NCI-H446 treated with DMSO at 0.1 percent for 48 hours (cell line): ENCODE measurements around the gene TAS2R13.

Source experiments
- DNase-seq: peaks from one replicate; lab custom pipeline; 2025; lab: John Stamatoyannopoulos, UW

Gene TAS2R13, protein sequence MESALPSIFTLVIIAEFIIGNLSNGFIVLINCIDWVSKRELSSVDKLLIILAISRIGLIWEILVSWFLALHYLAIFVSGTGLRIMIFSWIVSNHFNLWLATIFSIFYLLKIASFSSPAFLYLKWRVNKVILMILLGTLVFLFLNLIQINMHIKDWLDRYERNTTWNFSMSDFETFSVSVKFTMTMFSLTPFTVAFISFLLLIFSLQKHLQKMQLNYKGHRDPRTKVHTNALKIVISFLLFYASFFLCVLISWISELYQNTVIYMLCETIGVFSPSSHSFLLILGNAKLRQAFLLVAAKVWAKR

DNA sequence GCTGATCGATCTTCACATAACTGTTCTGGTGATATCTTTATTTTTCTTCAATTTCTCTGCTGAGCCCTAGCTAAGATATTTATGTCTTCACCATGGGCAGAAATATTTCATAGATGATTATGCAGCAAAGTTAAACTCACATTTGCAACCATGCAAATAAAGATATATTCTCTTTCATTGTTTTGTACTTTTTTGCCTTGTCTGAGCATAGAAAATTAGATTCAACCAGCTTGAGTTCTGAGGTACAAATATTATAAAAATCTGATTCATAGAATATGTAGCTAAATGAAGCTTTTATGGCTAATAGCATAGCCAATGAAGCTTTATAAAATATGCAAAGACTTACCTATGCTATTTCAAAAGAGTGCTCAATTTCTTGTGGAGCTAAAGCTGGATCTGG lies at the start of gene TAS2R13:
TAS2R13 (minus strand) TSS at position 101 of the 400 bp plus-strand sequence. CDS start 264 bp downstream, outside the sequence.
- DNase-seq = no peak

DNA sequence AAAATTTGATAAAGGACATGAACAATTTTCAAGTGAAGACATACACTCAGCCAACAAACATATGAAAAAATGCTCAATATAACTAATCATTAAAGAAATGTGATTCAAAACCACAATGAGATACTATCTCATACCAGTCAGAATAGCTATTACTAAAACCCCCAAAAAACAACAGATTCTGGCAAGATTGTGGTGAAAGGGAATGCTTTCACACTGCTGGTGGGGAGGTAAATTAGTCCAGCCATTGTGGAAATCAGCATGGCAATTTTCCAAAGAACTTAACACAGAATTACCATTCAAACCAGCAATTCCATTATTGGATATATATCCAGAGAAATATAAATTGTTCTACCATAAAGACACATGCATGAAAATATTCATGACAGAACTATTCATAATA lies 48.4 kb upstream of the TAS2R13 start:
- no peak for DNase-seq

DNA sequence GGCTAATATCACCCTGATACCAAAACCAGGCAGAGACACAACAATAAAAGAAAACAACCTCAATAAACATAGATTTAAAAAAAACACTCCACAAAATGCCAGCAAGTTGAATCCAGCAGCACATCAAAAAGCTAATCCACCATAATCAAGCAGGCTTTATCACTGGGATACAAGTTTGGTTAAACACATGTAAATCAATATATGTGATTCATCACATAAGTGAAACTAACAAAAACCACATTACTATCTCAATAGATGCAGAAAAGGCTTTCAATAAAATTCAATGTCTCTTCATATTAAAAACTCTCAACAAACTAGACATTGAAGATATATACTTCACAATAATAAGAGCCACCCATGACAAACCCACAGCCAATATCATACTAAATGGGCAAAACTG lies 46.7 kb upstream of the TAS2R13 start:
- DNase-seq = no peak

DNA sequence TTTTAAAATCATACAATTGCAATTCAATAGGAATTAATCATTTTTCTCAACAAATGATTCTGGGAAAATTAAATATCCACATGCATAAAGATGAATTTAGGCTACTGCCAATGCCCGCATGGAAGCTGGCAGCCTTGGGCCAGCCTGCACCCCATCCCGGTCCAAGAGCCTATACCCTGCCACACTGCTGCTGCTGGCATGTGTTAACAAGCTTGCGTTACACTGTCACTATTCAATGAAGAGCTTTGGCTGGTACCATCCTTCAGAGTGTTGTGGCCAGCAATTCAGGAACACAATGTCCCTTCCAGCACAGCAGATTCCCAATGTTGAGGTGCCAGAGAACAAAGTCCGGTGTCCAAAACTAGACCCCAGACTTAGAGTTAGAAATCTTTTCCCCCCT lies 43.3 kb upstream of the TAS2R13 start:
- no peak for DNase-seq

DNA sequence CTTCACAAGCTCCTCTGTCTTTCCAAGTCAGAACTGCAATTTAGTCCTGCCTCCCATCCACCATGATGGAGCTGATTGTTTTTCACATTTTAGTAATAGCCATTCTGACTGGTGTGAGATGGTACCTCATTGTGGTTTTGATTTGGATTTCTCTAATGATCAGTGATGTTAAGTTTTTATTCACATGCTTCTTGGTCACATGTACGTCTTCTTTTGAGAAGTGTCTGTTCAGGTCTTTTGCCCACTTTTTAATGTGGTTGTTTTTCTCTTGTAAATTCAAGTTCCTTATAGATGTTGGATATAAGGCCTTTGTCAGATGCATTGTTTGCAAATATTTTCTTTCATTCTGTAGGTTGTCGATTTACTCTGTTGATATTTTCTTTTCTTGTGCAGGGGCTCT lies 33.8 kb upstream of the TAS2R13 start:
- no peak for DNase-seq

DNA sequence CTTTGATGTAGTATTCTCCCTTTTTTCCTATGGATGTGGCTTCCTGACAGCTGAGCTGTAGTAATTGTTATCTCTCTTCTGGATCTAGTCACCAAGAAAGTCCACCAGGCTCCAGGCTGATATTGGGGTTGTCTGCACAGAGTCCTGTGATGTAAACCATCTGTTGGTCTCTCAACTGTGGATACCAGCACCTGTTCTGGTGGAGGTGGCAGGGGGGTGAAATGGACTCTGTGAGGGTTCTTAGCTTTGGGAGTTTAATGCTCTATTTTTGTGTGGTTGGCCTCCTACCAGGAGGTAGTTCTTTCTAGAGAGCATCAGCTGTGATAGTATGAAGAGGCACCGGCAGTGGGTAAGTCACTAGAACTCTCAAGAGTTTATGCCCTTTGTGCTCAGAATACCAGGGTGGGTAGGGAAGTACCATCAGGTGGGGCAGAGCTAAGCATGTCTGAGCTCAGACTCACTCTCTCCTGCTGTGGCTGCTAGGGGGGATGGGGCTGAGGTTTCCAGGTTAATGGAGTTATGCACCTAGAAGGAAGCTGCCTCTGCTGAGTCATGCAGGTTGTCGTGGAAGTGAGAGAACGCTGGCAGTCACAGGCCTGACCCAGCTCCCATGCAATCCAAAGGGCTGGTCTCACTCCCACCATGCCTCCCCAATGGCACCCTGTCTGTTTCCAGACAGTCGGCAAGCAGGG lies 32.7 kb upstream of the TAS2R13 start:
- no peak for DNase-seq

DNA sequence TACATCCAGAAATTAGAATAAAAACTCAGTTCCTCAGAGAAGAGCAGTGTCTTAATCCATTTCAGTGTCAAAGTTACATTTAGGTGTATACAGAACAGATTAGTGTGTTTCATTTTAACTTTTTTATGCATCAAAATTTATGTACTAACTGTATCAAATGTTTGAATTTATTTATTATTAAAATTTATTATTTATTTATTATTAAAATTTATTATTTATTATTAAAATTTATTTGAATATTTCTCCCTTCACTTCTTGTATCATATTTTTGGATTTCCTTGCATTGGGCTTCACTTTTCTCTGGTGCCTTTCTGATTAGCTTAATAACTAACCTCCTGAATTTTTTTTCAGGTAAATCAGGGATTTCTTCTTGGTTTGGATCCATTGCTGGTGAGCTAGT lies 32.0 kb upstream of the TAS2R13 start:
- no peak for DNase-seq

DNA sequence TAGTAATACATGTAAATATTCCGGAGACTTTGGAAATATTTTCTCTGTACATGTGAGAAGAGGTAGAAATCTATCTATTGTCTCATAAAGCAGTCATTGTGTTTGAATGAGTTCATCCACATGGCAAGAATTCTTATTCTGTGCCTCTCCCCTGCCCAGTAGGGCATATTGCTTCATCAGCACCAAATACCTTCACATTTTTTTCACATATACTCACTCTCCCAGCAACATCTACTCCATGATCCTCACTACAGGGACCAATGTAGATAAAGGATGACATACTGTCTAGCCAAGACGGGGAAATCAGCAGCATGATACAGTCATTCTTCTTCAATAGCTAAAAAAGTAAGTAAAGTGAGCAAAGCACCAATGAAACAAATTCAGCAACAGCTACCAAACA lies 31.0 kb upstream of the TAS2R13 start:
- no peak for DNase-seq

DNA sequence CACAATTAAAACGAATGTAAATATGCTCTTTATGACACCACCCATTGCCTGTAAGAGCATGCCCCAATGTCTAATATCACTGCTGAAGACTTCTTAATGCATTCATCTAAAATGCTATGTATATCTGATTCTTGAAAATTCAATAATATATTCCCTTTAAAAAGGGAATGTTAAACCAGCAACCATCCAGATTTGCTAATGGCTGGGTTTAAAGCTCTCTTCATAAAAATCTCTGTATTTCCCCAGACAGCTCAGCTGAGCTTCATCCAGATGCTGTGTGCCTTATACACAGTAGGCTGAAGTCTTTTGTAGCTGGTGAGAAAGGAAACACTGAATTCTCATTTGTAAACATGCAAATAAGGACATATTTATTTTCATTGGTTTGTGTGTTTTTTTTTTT lies 29.8 kb upstream of the TAS2R13 start, which contains the start of gene TAS2R14:
TAS2R14 (minus strand) TSS at position 101 of the 400 bp plus-strand sequence; CDS start at position 45, 56 bp downstream.
- DNase-seq = no peak

DNA sequence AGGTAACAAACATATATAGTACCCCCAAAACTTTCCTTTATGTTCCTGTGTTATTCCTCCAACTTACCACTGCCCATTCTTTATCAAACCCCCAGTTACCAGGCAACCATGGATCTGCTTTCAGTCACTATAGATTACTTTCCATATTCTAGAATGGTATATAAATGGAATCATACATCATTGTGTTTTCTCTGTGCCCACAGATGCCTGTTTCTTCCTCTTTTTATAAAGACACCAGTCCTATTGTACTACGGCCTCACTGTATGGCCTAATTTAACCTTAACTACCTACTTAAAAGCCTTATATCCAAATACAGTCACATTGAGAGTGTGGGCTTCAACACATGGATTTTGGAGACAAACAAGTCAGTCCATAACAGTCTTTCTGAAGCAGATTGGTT lies 27.1 kb upstream of the TAS2R13 start:
- no peak for DNase-seq

DNA sequence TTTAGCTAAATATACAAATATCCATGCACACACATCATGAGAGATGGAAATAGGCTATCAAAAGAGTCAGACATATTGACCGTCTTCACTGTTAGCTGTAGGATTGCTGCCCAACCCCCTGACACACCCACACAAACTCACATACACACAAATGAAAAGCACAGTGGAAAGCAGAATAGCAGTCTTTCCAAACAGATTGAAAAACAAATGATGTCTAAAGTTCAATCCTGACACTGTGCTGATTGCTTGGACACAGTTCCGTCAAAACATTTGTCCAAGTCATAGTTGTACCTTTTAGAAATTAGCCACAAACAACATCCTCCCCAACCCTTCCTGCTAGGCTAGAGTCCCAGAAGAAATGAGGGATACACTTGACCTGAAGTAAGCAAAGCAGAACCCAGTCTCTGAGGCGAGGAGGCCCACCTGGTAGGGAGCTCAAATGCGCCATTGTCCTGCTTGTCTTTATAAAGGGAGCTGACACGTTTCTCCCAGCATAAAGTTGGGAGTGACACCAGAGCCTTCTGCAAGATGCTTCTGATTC lies 19.5 kb upstream of the TAS2R13 start, which contains the start of gene PRH2:
PRH2 (plus strand) TSS at position 491 of the 541 bp plus-strand sequence; CDS start at position 529, 38 bp downstream.
- no peak for DNase-seq

DNA sequence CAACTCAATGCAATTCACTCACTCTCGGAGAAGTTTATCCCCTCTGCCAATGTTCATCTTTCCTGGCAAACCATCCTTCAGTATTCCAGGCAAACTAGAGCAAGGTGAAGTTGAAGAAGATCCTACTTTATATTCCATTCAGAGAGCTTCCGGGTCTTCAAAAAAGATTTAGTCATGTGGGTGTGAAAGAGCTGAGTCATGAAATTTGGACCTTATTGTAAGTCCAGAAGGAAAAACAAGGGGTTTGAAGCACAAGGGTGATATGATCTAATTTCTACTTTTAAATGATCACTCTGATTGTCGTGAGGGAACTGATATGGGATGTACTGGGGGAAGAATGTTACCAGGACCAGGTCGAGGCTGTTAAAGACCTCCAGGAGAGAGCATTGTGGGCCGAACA lies 16.9 kb upstream of the TAS2R13 start:
- no peak for DNase-seq

DNA sequence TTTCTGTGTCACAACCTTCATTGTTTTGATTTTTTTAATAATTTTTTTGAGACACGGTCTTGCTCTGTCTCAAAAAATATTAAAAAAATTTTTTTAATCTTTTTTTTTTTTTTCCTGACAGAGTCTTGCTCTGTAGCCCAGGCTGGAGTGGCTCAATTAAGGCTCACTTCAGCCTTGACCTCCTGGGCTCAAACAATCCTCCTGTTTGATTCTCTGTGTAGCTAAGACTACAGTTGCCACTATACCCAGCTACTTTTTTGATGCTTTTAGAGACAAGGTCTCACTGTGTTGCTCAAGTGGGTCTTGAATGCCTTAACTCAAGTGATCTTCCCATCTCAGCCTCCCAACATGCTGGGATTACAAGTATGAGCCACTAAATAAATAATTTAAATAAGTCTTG lies 10.4 kb upstream of the TAS2R13 start:
- DNase-seq = no peak

DNA sequence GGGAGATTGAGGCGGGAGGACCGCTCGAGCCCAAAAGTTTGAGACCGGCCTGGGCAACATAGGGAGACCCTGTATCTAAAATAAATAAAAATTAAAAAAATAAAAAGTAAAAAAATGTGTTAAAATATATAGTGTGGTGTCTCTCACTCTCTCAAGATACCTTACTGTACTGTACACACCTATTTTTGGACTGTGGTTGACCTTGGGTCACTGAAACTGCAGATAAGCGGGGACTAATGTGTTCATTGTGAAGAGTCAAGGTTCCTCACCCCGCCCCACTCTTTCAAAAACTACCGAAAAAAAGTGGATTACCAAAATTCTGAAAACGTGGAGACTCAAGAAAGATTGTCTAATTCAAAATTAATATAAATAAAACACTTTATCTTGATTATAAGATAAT lies 1.0 kb upstream of the TAS2R13 start:
- DNase-seq = no peak

DNA sequence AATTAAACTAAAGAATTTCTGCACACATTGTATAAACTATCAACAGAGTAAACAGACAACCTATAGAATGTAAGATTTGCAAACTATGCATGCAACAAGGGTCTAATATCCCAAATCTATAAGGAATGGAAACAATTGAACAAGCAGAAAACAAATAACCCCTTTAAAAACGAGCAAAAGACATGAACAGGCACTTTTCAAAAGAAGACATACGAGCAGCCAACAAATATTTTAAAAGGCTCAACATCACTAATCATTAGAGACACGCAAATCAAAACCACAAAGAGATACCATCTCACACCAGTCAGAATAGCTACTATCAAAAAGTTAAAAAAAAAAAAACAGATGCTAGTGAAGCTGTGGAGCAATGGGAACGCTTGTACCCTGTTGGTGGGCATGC lies 4.7 kb downstream of the TAS2R13 start:
- DNase-seq = no peak

DNA sequence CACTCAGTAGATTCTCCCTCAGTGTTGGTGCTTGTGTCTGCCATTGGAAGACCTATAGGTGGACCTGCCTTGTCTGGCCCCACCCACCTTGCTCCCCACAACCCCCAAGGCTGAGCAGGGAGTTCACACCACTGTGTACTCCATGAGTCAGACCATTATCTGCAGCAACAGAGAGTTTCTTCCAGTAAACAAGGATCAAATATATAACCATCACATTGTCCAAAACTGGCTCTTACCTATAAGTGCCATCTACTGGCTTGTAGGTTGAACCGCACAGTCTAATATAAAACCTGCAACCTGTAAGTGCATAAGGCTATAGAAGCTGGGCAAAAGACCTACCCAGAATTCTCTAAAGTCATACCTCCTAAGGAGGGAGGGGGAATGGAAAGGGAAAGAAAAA lies 7.9 kb downstream of the TAS2R13 start:
- DNase-seq = no peak

DNA sequence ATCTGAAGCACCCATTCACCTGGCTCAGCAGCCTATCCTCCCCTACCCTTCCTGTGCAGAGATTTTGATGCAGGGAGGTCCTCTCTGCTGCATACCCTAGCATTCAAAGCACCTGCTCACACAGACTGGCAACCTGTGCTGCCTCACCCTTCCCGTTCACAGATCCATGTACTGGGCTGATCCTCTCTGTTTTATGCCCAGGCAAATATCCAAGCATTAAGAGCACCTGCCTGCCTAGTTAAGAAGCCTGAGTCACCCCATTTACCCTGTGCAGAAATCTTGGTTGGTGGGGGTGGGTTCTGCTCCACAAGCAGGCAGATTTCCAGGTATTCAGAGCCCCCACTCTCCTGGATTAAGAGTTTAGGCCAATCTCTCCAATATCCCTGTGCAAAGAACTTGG lies 8.4 kb downstream of the TAS2R13 start:
- DNase-seq = no peak

DNA sequence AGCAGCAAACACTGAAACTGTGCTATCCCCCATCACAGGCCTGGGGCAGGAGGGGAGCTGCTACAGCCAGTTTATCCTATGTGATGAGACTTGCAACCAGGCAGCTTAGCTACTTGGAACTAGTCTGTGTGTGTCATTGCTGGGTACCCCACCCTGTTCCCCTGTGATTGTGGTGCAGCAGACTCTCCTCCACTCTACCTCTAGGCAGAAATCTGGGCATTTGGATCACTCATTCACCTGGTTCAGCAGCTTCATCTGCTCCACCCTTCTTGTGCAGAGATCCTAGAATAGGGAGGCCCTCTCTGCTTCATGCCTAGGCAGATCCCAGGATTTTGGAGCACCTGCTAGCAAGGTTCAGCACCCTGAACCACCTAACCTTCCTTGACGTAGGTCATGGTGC lies 8.8 kb downstream of the TAS2R13 start:
- DNase-seq = no peak

DNA sequence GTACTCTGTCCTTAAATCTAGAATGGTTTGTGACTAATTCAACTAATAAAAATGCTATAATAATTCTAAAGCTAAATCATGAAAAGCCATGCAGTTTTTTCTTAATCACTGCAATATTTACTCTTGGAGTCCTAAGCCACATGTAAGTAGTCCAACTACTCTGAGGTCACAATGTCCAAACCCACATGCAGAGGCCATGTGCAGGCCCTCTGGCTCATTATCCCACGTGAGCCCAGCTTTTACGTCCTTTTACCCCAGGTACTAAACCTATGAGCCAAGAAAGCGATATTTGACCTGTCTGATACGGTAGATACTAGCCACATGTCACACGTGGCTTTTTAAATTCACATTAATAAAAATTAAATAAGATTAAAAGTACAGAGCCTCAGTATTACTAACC lies 12.5 kb downstream of the TAS2R13 start:
- no peak for DNase-seq

DNA sequence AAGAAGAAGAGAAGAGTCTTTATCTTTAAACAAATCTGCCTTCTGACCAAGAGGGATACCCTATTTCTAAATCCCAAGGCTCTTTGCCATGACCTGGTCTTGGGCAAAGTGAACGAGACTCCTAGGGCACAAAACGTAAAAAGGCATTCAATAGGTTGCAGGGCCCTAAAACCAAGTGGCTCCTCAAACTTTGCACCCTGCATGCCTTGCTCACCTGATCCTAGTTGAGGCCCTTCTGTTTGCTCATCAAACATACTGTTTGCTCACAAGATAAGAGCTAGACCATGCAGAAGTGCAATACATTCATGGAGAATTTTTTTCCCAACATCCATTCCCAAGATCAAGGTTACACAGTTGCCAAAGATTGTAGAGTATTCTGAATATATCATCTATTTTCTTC lies 17.4 kb downstream of the TAS2R13 start:
- DNase-seq = no peak

DNA sequence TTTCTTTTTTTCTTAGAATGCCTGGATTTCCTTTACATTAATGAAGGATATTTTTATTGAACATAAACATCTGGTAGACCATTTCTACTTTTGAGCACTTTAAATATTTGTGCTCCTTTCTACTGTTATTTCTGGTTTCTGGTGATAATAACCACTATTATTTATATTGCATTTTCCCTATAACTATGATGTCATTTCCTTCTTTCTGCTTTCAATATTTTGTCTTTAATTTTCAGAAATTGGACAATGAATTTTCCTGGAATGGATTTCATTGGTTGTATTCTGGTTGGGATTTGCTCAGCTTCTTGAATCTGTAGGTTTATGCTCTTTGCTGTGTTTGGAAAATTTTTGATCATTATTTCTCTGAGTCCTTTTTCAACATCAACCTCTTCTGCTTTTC lies 20.1 kb downstream of the TAS2R13 start:
- DNase-seq = no peak

DNA sequence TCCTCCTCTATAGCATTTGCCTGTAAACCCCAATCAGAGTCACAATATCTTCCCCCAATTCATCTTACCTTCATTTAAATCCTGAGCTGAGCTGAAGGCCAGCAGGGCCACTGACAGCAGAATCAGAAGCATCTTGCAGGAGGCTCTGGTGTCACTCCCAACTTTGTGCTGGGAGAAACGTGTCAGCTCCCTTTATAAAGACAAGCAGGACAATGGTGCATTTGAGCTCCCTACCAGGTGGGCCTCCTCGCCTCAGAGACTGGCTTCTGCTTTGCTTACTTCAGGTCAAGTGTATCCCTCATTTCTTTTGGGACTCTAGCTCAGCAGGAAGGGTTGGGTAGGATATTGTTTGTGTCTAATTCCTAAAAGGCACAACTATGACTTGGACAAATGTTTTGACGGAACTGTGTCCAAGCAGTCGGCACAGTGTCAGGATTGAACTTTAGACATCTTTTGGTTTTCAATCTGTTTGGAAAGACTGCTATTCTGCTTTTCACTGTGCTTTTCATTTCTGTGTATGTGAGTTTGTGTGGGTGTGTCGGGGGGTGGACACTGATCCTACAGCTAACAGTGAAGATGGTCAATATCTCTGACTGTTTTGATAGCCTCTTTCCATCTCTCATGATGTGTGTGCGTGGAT lies 25.2 kb downstream of the TAS2R13 start, which contains the start of gene PRH1:
PRH1 (minus strand) TSS at position 170 of the 640 bp plus-strand sequence; CDS start at position 132, 38 bp downstream.
- DNase-seq = no peak

DNA sequence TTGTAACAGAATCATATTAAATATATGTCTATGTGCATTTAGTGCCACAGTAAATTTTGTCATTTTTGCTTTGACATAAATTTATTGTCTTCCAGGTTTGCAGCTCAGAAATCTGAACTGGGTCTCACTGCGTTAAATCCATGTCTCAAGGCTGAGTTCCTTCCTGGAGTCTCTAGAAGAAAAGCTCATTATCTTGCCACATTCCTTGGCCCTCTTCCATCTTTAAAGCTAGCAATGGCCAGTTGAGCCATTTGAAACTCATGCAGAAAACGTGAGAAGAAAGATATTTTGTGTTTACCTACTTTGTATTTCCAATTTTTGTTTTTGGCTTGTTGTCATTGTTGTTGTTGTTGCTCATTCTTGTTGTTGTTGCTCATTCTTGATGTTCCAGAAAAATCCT lies 36.0 kb downstream of the TAS2R13 start:
- DNase-seq = no peak
